ENCODE measurements around the gene LNPEP. TPM values are rescaled to one million over a fixed set of nuclear protein-coding genes. Genes with fewer than 3 reads are reported as not detected.
A peak's percentile ranks its signal among the peaks of the same experiment; 100 is the strongest.

LNPEP gene
- total RNA-seq: 40.8 and 44.1 TPM in 2 replicates
- long read RNA-seq, full-length matches to known transcripts: 34 of 73 reads
- long read RNA-seq, partial matches to known transcripts: 19 of 73 reads
- long read RNA-seq, other reads (novel, unspliced or antisense): 20 of 73 reads

- peak; percentile 99 for DNase-seq (ENCODE audit: extremely low spot score, unreplicated experiment)
- H3K4me3 Mint-ChIP-seq (ENCODE audit: unreplicated experiment): peak within 1 kb of the TSS; percentile 86
- no peak for TF ChIP-seq CTCF (IDR thresholded peaks at IDR 0.05)
- H3K27ac Mint-ChIP-seq (ENCODE audit: unreplicated experiment): peak within 1 kb of the TSS; percentile 97
- peaks cover 2% of the 10 kb centered on the region for H3K36me3 Mint-ChIP-seq (ENCODE audit: unreplicated experiment)
- H3K9me3 Mint-ChIP-seq (ENCODE audit: unreplicated experiment): no peaks in the 10 kb centered on the region
- no peaks in the 10 kb centered on the region for H3K27me3 Mint-ChIP-seq (ENCODE audit: unreplicated experiment)
- peaks cover 54% of the 10 kb centered on the region for H3K4me1 Mint-ChIP-seq (ENCODE audit: unreplicated experiment)
Measured at GRCh38 chr5:96935559-96936430, at the start of gene LNPEP. Gene LNPEP (plus strand): TSS chr5:96936080. CDS start chr5:96936156, 76 bp downstream.

GRCh38 chr5:96893342-96893741, 42.5 kb upstream of the LNPEP start:
- no peak for DNase-seq (ENCODE audit: extremely low spot score, unreplicated experiment)
- Mint-ChIP-seq H3K9me3 (ENCODE audit: unreplicated experiment) (no peaks in the 10 kb centered on the region), H3K36me3 (ENCODE audit: unreplicated experiment) (peaks cover 33% of the 10 kb centered on the region), H3K27me3 (ENCODE audit: unreplicated experiment) (no peaks in the 10 kb centered on the region), H3K4me3 (ENCODE audit: unreplicated experiment) (no peak overlapping the region), H3K27ac (ENCODE audit: unreplicated experiment) (peak overlapping the region; percentile 50), H3K4me1 (ENCODE audit: unreplicated experiment) (peaks cover 11% of the 10 kb centered on the region)
- TF ChIP-seq CTCF (IDR thresholded peaks at IDR 0.05): no peak

- H3K27me3 Mint-ChIP-seq (ENCODE audit: unreplicated experiment): no peaks in the 10 kb centered on the region
Measured at GRCh38 chr5:96896276-96896675, 39.6 kb upstream of the LNPEP start.

GRCh38 chr5:96896806-96897205, 39.1 kb upstream of the LNPEP start:
- Mint-ChIP-seq H3K27me3 (ENCODE audit: unreplicated experiment) (no peaks in the 10 kb centered on the region), H3K9me3 (ENCODE audit: unreplicated experiment) (no peaks in the 10 kb centered on the region), H3K4me3 (ENCODE audit: unreplicated experiment) (no peak overlapping the region), H3K4me1 (ENCODE audit: unreplicated experiment) (peaks cover 11% of the 10 kb centered on the region), H3K36me3 (ENCODE audit: unreplicated experiment) (peaks cover 43% of the 10 kb centered on the region), H3K27ac (ENCODE audit: unreplicated experiment) (no peak overlapping the region)
- no peak for TF ChIP-seq CTCF (IDR thresholded peaks at IDR 0.05)
- DNase-seq (ENCODE audit: extremely low spot score, unreplicated experiment): no peak

More at GRCh38 chr5:96896276-96896675, 39.6 kb upstream of the LNPEP start:
- no peak overlapping the region for H3K4me3 Mint-ChIP-seq (ENCODE audit: unreplicated experiment)
- H3K9me3 Mint-ChIP-seq (ENCODE audit: unreplicated experiment): no peaks in the 10 kb centered on the region
- no peak for DNase-seq (ENCODE audit: extremely low spot score, unreplicated experiment)
- no peak overlapping the region for H3K27ac Mint-ChIP-seq (ENCODE audit: unreplicated experiment)
- no peak for TF ChIP-seq CTCF (IDR thresholded peaks at IDR 0.05)
- peaks cover 11% of the 10 kb centered on the region for H3K4me1 Mint-ChIP-seq (ENCODE audit: unreplicated experiment)
- peaks cover 38% of the 10 kb centered on the region for H3K36me3 Mint-ChIP-seq (ENCODE audit: unreplicated experiment)

- peaks cover 34% of the 10 kb centered on the region for H3K36me3 Mint-ChIP-seq (ENCODE audit: unreplicated experiment)
- H3K4me3 Mint-ChIP-seq (ENCODE audit: unreplicated experiment): no peak overlapping the region
- DNase-seq (ENCODE audit: extremely low spot score, unreplicated experiment): no peak
- peaks cover 12% of the 10 kb centered on the region for H3K4me1 Mint-ChIP-seq (ENCODE audit: unreplicated experiment)
- TF ChIP-seq CTCF (IDR thresholded peaks at IDR 0.05): no peak
- no peaks in the 10 kb centered on the region for H3K27me3 Mint-ChIP-seq (ENCODE audit: unreplicated experiment)
- H3K9me3 Mint-ChIP-seq (ENCODE audit: unreplicated experiment): no peaks in the 10 kb centered on the region
- no peak overlapping the region for H3K27ac Mint-ChIP-seq (ENCODE audit: unreplicated experiment)
Measured at GRCh38 chr5:96901384-96901783, 34.5 kb upstream of the LNPEP start.

Data from osteocyte (in vitro differentiated cells).